Measurements from ENCODE around the gene COL26A1.

Gene COL26A1

GRCh38 chr7:101534873-101535272 lies 172.2 kb downstream of the COL26A1 start:
- DNase-seq (ENCODE audit: low spot score) = no peak

- DNase-seq (ENCODE audit: low spot score) = no peak
Measured at GRCh38 chr7:101535351-101535751, 172.7 kb downstream of the COL26A1 start.

DNA sequence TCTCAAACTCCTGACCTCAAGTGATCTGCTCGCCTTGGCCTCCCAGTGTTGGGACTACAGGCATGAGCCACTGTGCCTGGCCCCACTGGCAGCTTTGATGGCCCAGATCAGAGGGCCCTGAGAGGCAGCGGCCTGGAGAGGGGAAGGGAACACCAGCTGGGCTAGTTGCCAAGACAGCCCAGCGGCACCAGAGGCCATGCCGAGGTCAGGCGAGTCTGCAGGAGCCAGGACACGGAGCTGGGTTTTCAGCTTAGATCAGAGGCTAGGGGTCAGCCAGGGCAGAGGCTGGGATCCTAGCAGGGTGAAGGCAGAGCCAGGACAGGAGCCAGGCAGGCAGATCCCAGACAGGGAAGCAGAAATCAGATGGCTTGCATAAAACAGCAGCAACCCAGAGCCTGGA lies 173.6 kb downstream of the COL26A1 start:
- DNase-seq (ENCODE audit: low spot score) = no peak

- no peak for DNase-seq (ENCODE audit: low spot score)
Measured at GRCh38 chr7:101536668-101537067, 174.0 kb downstream of the COL26A1 start.

DNA sequence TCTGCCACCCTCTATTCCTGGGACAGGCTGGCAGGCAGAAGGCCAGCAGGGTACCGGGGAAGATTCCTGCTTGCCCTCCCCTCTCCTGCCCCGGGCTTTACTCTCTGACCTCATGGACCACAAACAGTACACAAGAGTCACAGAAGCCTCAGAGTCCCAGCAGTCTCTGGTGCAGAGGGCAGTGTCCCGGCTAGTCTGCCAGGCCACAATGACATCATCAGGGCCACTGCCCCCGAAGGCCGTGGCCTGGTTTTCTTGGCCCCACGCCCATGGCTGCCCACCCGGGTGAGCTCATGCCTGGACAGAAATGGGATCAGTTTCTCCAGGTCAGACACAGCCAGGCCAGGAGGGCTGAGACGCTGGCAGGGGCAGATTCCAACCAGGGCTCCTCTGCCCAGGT lies 174.5 kb downstream of the COL26A1 start:
- no peak for DNase-seq (ENCODE audit: low spot score)

DNA sequence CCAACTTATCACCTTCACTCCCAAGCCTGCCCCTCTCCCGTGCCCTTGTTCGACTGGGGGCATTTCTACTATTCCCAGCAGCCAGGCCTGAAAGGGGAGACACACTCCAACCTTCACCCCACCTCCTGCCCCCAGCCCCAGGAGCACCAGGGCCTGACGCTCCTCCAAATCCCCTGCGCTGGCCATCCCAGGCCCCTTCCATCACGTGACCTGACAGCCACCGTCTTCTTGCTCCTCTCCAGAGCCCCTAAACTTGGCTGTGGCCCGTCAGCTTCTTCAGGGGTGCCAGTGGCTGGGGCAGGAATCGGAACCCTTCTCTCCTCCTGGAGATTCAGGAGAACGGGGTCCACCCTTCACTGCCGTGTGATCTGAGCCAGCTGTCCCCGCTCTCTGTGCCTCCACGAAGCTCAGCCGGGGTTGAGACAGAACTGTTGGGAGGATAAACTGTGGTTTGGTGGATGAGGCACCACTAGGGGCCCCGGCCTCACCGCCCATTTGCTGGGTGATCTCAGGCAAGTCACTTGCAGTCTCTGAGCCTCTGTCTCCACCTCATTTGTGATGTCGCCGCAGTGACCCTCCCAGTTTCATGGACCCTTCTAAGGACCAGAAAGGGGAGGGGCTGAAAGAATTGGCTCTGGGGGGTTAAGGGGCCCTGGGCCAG lies 175.4 kb downstream of the COL26A1 start:
- DNase-seq (ENCODE audit: low spot score) = no peak

DNA sequence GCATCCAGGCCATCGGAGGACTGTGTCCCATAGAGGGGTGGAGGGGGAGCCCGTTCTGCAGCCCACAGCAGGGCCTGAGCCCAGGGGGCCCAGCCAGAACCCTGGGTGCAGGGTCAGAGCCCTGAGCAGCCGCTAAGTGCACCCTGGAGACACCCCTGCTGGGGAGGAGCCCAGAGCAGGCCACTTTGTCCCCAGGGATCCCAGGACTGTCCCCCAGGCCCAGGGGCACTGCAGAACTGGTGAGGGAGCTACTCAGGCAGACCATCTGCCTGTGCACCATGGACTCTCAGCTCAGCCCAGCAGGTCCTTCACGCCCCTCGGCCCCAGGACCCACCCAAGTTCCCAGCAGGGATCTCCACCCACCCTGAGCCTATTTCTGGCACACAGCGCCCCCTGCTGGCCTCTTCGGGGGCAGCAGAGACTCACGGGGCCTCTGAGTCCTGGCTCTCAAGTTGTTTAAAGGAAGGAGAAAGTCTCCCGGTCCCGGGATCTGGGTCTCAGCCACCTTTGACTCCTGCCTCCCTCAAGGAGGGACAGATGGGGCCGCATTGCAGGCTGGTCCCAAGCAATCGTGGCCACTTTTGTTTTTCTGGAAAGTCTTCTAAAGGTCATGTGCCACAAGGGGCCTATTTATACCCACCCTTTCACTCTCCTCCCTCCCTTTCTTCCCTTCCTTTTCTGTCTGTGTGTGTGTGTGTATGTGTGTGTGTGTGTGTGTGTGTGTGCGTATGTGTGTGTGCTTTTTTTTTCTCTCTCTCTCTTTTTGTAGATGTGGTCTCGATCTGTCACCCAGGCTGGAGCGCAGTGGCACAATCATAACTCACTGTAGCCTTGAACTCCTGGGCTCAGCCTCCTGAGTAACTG lies 176.2 kb downstream of the COL26A1 start:
- DNase-seq (ENCODE audit: low spot score) = no peak

DNA sequence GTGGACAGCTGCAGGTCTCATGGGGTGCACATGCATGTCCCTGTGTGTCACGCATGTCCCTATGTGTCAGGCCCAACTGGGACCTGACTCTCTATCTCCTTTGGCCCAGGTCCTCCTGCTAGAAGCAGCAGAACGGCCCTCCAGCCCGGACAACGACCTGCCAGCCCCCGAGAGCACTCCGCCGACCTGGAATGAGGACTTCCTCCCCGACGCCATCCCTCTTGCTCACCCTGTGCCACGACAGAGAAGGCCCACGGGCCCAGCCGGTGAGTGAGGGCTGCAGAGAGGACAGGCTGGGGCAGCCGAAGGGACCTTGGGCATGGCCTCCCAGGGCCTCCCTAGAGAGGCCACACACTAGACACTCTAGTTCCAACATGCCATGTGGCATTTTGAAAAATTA lies 177.1 kb downstream of the COL26A1 start:
- DNase-seq (ENCODE audit: low spot score) = no peak

- peak; percentile 15 for DNase-seq (ENCODE audit: low spot score)
Measured at GRCh38 chr7:101542527-101543241, 180.0 kb downstream of the COL26A1 start.

DNA sequence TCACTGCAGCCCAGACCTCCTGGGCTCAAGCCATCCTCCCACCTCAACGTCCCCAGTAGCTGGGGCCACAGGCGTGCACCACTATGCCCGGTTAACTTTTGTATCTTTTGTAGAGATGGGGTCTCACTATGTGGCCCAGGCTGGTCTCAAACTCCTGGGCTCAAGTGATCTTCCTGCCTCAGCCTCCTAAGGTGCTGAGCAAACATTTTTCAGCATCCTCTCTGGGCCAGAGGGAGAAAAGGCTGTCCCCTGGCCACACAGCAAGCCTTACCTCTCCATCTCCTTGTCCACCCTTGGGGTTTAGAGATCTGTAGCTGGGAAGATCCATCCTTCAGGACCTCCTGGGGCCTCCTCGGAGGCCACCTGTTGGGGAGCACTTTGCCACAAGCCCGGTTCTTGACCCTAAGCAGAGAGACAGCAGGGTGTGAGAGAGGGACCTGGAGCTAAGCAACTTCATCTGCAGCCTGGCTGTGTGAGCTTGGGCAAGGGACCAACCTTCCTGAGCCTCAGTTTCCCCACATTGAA lies 180.6 kb downstream of the COL26A1 start:
- DNase-seq (ENCODE audit: low spot score) = no peak

DNA sequence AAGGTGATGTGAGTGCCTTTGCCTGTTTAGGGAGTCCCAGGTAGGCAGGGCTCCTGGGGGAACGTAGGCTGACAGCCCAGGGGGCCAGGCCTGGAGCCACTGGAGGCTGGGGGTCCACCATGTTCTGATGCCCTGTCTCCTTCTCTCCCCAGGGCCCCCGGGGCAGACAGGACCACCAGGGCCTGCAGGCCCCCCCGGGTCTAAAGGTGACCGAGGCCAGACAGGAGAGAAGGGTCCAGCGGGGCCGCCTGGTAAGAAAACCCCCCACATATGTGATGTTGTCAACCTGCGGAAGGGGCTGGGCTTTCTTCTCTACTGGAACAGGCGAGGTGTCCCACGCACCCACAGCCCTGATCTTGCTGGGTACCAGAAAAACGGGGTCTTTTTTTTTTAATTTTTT lies 181.2 kb downstream of the COL26A1 start:
- DNase-seq (ENCODE audit: low spot score) = no peak

- no peak for DNase-seq (ENCODE audit: low spot score)
Measured at GRCh38 chr7:101545441-101546190, 182.9 kb downstream of the COL26A1 start.

DNA sequence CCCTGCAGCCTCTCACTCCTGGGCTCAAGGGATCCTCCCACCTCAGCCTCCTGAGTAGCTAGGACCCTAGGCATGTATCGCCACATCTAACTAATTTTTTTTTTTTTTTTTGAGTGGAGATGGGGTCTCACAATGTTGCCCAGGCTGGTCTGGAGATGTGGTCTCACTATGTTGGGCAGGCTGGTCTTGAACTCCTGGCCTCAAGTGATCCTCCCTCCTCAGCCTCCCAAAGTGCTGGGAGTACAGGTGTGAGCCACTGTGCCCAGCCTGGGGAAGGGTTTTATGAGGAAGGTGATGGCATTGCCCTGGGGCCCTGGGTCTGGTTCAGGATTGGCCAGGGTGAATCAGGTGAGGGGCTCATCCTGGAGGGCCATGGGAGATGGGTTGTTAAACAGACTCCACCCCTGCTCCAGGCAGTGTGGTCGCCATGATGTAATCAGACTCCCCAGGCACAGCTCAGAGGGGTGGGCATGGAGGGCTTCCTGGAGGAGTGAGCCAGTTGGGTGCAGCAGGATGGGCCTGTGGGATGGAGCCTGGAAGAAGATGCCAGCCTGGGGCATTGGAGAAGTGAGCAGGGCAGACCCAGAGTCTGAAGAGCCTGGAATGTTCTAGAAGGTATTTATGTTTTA lies 183.7 kb downstream of the COL26A1 start:
- no peak for DNase-seq (ENCODE audit: low spot score)

GRCh38 chr7:101547022-101547915 lies 184.6 kb downstream of the COL26A1 start:
- DNase-seq (ENCODE audit: low spot score) = no peak

GRCh38 chr7:101547916-101548661 lies 185.4 kb downstream of the COL26A1 start:
- DNase-seq (ENCODE audit: low spot score) = no peak

DNA sequence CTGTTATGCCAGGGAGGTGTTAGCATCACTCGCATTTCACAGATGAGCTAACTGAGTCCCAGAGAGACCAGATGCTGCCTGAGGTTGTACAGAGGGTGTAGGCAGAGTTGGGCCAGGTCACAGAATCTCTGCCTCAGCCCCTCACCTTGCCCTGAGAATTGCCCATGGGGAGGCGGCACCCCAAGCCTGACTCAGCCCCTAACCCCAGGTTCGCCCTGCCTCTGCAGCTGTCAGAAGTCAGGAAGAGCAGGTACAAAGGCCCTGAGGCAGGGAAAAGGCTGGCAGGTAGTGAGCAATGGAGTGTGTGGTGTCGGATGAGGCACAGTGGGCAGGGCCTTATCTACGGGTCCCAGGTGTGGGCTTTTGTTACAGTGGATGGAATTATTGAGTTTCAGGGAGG lies 187.1 kb downstream of the COL26A1 start:
- no peak for DNase-seq (ENCODE audit: low spot score)

GRCh38 chr7:101550641-101551541 lies 188.2 kb downstream of the COL26A1 start:
- no peak for DNase-seq (ENCODE audit: low spot score)

- no peak for DNase-seq (ENCODE audit: low spot score)
Measured at GRCh38 chr7:101553018-101553770, 190.5 kb downstream of the COL26A1 start.

Measured in globus pallidus (tissue), 1 donor.